Breast epithelium (tissue), 3 donors: ENCODE data around the gene PNP.

Source experiments
- CTCF ChIP-seq, 3 donors: fragments of 450-650 bp; IDR thresholded peaks; one replicate each; pipeline ENCODE4 v1.5.1; 2016 to 2017; ENCODE audit warnings: antibody characterized with exemption in 3 of 3, mild to moderate bottlenecking in 3 of 3, moderate library complexity in 3 of 3
- POLR2A ChIP-seq: fragments of 450-650 bp; IDR thresholded peaks from one replicate; pipeline ENCODE4 v1.6.1; 2016; ENCODE audit warnings: antibody characterized with exemption, mild to moderate bottlenecking, moderate library complexity
- POLR2AphosphoS5 ChIP-seq, 3 donors: sonication (generic); formaldehyde crosslinking; IDR thresholded peaks; one replicate each; pipeline ENCODE4 v1.6.1; 2017; ENCODE audit warnings: antibody characterized with exemption in 3 of 3

GRCh38 chr14:20499108-20499507 is 29.9 kb downstream of the PNP start:
- TF ChIP-seq CTCF (IDR thresholded peaks at IDR 0.05) = no peak
- no peak for TF ChIP-seq POLR2AphosphoS5 (IDR thresholded peaks at IDR 0.05)
- no peak for TF ChIP-seq POLR2A
